OCI-LY3 (cell line): Measurements from ENCODE around the gene SLX9.

Source experiments
- CTCF ChIP-seq: fragments of 200-600, 300-600 bp; sonication (generic); IDR thresholded peaks from 2 replicates; pipeline ENCODE4 v1.5.1; 2014; ENCODE audit warnings: antibody characterized with exemption, low read length, low read depth
- EZH2phosphoT487 ChIP-seq: fragments of 200-600 bp; shearing (Covaris generic); IDR thresholded peaks from 2 replicates; pipeline ENCODE4 v1.6.1; 2018; ENCODE audit warnings: antibody characterized with exemption, mixed run types, low read depth

- no peak for TF ChIP-seq CTCF
- no peak for TF ChIP-seq EZH2phosphoT487
Observed at GRCh38 chr21:44955798-44956175, 16.0 kb downstream of the SLX9 start.
